ENCODE data around the gene LRRC43. TPM values are rescaled to one million over a fixed set of nuclear protein-coding genes. Genes with fewer than 3 reads are reported as not detected.

The LRRC43 gene
- total RNA-seq, 1 donor from 2014 or later = 3.0 TPM

GRCh38 chr12:122232691-122233090 lies 49.8 kb downstream of the LRRC43 start:
- Mint-ChIP-seq H3K36me3 (peaks cover 3% of the 10 kb centered on the region), H3K27me3 (no peaks in the 10 kb centered on the region), H3K4me3 (no peak overlapping the region), H3K27ac (no peak overlapping the region), H3K9me3 (no peaks in the 10 kb centered on the region), H3K4me1 (ENCODE audit: unreplicated experiment) (no peaks in the 10 kb centered on the region)
- no peak for DNase-seq (ENCODE audit: extremely low spot score, unreplicated experiment)
- TF ChIP-seq, protein P1, sequence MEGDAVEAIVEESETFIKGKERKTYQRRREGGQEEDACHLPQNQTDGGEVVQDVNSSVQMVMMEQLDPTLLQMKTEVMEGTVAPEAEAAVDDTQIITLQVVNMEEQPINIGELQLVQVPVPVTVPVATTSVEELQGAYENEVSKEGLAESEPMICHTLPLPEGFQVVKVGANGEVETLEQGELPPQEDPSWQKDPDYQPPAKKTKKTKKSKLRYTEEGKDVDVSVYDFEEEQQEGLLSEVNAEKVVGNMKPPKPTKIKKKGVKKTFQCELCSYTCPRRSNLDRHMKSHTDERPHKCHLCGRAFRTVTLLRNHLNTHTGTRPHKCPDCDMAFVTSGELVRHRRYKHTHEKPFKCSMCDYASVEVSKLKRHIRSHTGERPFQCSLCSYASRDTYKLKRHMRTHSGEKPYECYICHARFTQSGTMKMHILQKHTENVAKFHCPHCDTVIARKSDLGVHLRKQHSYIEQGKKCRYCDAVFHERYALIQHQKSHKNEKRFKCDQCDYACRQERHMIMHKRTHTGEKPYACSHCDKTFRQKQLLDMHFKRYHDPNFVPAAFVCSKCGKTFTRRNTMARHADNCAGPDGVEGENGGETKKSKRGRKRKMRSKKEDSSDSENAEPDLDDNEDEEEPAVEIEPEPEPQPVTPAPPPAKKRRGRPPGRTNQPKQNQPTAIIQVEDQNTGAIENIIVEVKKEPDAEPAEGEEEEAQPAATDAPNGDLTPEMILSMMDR (conservative IDR thresholded peaks at IDR 0.05) = no peak

DNA sequence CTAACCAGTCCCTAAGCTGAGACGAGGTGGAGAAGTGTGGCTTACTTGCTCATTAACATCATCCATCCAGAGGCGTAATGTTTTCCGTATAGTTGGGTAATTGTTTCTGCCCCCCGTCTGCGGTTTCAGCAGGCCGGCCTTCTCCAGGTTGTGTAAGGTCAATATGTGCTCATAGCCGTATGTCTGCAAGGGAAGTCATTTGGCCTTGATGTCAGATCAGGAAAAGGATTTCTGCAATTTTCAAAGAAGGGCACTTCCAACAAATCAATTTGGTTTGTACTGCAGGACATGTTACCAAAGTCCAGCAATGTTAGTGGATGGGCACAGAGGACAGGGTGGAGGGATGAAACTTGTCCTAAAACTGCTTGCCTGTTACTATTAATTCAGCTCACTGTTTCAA lies 52.8 kb downstream of the LRRC43 start:
- Mint-ChIP-seq H3K4me1 (ENCODE audit: unreplicated experiment) (no peaks in the 10 kb centered on the region), H3K36me3 (peaks cover 13% of the 10 kb centered on the region), H3K9me3 (no peaks in the 10 kb centered on the region), H3K27me3 (no peaks in the 10 kb centered on the region), H3K4me3 (no peak overlapping the region), H3K27ac (no peak overlapping the region)
- TF ChIP-seq, protein P1 (conservative IDR thresholded peaks at IDR 0.05) = no peak
- DNase-seq (ENCODE audit: extremely low spot score, unreplicated experiment) = no peak

- H3K4me3 Mint-ChIP-seq = no peak overlapping the region
- no peaks in the 10 kb centered on the region for H3K9me3 Mint-ChIP-seq
- peaks cover 13% of the 10 kb centered on the region for H3K36me3 Mint-ChIP-seq
- DNase-seq (ENCODE audit: extremely low spot score, unreplicated experiment) = no peak
- no peak overlapping the region for H3K27ac Mint-ChIP-seq
- H3K4me1 Mint-ChIP-seq (ENCODE audit: unreplicated experiment) = no peaks in the 10 kb centered on the region
- TF ChIP-seq, protein P1 (conservative IDR thresholded peaks at IDR 0.05) = no peak
- no peaks in the 10 kb centered on the region for H3K27me3 Mint-ChIP-seq
Measured at GRCh38 chr12:122238861-122239260, 55.9 kb downstream of the LRRC43 start.

- H3K27me3 Mint-ChIP-seq = no peaks in the 10 kb centered on the region
- no peaks in the 10 kb centered on the region for H3K4me1 Mint-ChIP-seq (ENCODE audit: unreplicated experiment)
- H3K9me3 Mint-ChIP-seq = no peaks in the 10 kb centered on the region
- no peak overlapping the region for H3K4me3 Mint-ChIP-seq
- DNase-seq (ENCODE audit: extremely low spot score, unreplicated experiment) = no peak
- peaks cover 8% of the 10 kb centered on the region for H3K36me3 Mint-ChIP-seq
- TF ChIP-seq, protein P1 (conservative IDR thresholded peaks at IDR 0.05) = no peak
- no peak overlapping the region for H3K27ac Mint-ChIP-seq
Measured at GRCh38 chr12:122243965-122244364, 61.0 kb downstream of the LRRC43 start.

DNA sequence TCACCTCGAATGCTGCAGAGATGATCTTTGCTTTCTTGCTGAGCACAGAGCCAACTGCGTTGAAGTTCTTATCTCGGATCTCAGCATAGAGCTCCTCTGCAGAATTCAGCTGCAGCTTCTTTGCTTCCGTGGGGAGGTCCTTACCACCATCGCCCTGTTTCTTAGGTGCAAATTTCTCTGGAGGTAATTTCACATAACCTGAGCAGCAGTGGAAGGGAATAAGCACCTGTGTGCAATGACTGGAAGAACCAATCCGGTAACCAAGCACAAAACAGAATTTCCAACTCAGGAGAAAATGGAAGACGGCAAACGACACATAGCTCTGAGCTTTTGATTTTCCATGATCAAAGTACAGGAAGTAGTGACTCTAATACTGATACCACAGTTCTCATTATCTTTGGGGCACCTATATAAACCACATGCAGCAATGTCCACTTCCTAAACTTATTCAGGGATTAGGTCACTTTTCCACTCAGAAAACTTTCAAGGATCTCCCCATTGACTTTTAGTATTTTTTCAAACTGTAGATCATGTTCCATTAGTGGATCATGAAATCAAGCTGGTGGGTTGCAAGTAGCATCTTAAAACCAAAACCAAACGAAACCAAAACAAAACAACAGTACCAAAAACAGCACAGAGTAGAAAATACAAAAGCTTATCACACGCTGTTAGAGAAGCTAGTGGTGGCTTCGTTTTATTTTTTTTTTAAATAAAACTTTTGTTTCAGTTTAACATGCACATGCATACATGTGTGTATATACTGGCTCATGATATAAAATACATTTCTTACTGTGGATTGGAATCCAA lies 61.8 kb downstream of the LRRC43 start:
- no peak for DNase-seq (ENCODE audit: extremely low spot score, unreplicated experiment)
- Mint-ChIP-seq H3K36me3 (peaks cover 12% of the 10 kb centered on the region), H3K4me1 (ENCODE audit: unreplicated experiment) (no peaks in the 10 kb centered on the region), H3K9me3 (no peaks in the 10 kb centered on the region), H3K27me3 (no peaks in the 10 kb centered on the region), H3K4me3 (no peak overlapping the region), H3K27ac (no peak overlapping the region)
- TF ChIP-seq, protein P1 (conservative IDR thresholded peaks at IDR 0.05) = no peak
